ENCODE measurements around the gene PLGRKT.

GRCh38 chr9:5402217-5402616, 35.5 kb downstream of the PLGRKT start:
- TF ChIP-seq, protein P1, sequence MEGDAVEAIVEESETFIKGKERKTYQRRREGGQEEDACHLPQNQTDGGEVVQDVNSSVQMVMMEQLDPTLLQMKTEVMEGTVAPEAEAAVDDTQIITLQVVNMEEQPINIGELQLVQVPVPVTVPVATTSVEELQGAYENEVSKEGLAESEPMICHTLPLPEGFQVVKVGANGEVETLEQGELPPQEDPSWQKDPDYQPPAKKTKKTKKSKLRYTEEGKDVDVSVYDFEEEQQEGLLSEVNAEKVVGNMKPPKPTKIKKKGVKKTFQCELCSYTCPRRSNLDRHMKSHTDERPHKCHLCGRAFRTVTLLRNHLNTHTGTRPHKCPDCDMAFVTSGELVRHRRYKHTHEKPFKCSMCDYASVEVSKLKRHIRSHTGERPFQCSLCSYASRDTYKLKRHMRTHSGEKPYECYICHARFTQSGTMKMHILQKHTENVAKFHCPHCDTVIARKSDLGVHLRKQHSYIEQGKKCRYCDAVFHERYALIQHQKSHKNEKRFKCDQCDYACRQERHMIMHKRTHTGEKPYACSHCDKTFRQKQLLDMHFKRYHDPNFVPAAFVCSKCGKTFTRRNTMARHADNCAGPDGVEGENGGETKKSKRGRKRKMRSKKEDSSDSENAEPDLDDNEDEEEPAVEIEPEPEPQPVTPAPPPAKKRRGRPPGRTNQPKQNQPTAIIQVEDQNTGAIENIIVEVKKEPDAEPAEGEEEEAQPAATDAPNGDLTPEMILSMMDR (IDR thresholded peaks at IDR 0.05): no peak
- TF ChIP-seq POLR2A (IDR thresholded peaks at IDR 0.05): no peak
